Endothelial cell of umbilical vein (primary cell): ENCODE data around the gene TMC1. TPM values are rescaled to one million over a fixed set of nuclear protein-coding genes. Genes with fewer than 3 reads are reported as not detected.

Source experiments
- BruUV-seq: library from RNA; stranded (reverse); fragments of 400-500 nt; replicated peaks from 2 replicates; lab custom pipeline; 2021; lab: Mats Ljungman, UMichigan
- CTCF ChIA-PET: fragments of 300-600, 350-600 bp; sonication (Branson Sonifier 250); formaldehyde crosslinking; loops from one replicate; lab custom pipeline; 2021; ENCODE audit warnings: antibody characterized with exemption, inconsistent platforms; lab: Charles Lee
- POLR2A ChIA-PET: fragments of 300-600, 350-600 bp; sonication (Branson Sonifier 250); formaldehyde crosslinking; loops from one replicate; lab custom pipeline; 2021; ENCODE audit warnings: antibody characterized with exemption, inconsistent platforms; lab: Charles Lee
- DNase-seq: peaks from one replicate; pipeline ENCODE4 v3.0.0-alpha.2; 2011; ENCODE audit warnings: low read depth, low spot score
- FAIRE-seq: peaks from 2 replicates; lab custom pipeline; 2011; peaks lifted over from hg19 to GRCh38; lab: Jason Lieb, UNC
- H2AFZ ChIP-seq: 2 replicates; pipeline ENCODE4 v1.6.0; 2012; ENCODE audit warnings: low read depth, low read length, control low read depth, inconsistent platforms
- H3K27ac ChIP-seq: 2 replicates; pipeline ENCODE4 v1.5.1; 2011; ENCODE audit warnings: low read depth, mild to moderate bottlenecking, control low read depth, low read length, moderate library complexity; ENCODE audit not compliant: insufficient read depth
- H3K27me3 ChIP-seq, 2 experiments: 2 replicates each; pipeline versions ENCODE4 v1.6.0 to v1.6.1; 2011; ENCODE audit warnings: low read length in 2 of 2, mixed read lengths in 1 of 2; ENCODE audit not compliant: control insufficient read depth in 2 of 2, insufficient read depth in 2 of 2
- H3K36me3 ChIP-seq, 2 experiments: 2 replicates in 1 of 2; 3 replicates in 1 of 2; pipeline ENCODE4 v1.5.1; 2011; ENCODE audit warnings: low read length in 2 of 2, mild to moderate bottlenecking in 1 of 2, moderate library complexity in 1 of 2; ENCODE audit not compliant: control insufficient read depth in 2 of 2, insufficient read depth in 2 of 2; ENCODE audit errors: extremely low read depth in 1 of 2
- H3K4me1 ChIP-seq: 3 replicates; pipeline ENCODE4 v1.5.1; 2011; ENCODE audit warnings: mild to moderate bottlenecking, low read length; ENCODE audit not compliant: control insufficient read depth, insufficient read depth; ENCODE audit errors: extremely low read depth
- H3K4me2 ChIP-seq: 2 replicates; pipeline ENCODE4 v1.6.1; 2011; ENCODE audit warnings: low read length, control low read depth, mixed read lengths; ENCODE audit not compliant: insufficient read depth
- H3K4me3 ChIP-seq, 3 experiments: fragments of 200-600 bp in 1 of 3; sonication (generic), shearing (Covaris generic) in 1 of 3; replicated peaks in 1 of 3; 2 replicates each; pipeline ENCODE4 v1.5.1; 2011 to 2016; ENCODE audit warnings: control low read depth in 3 of 3, low read length in 3 of 3, mild to moderate bottlenecking in 2 of 3, inconsistent platforms in 1 of 3, low read depth in 1 of 3, moderate library complexity in 1 of 3; ENCODE audit not compliant: insufficient read depth in 1 of 3
- H3K79me2 ChIP-seq: 2 replicates; pipeline ENCODE4 v1.6.0; 2012; ENCODE audit warnings: low read length, inconsistent platforms; ENCODE audit not compliant: control insufficient read depth, insufficient read depth
- H3K9ac ChIP-seq: replicated peaks from 2 replicates; pipeline ENCODE3; 2011; ENCODE audit warnings: low read length, control low read depth; ENCODE audit not compliant: insufficient read depth; ENCODE audit errors: extremely low read depth
- H3K9me1 ChIP-seq: replicated peaks from 3 replicates; pipeline ENCODE4 v1.6.0; 2011; ENCODE audit warnings: mild to moderate bottlenecking, low read length; ENCODE audit not compliant: control insufficient read depth, insufficient read depth; ENCODE audit errors: extremely low read depth
- H3K9me3 ChIP-seq: replicated peaks from 2 replicates; pipeline ENCODE4 v1.5.1; 2012; ENCODE audit warnings: low read length, inconsistent platforms; ENCODE audit not compliant: control insufficient read depth, insufficient read depth
- H4K20me1 ChIP-seq: replicated peaks from 2 replicates; pipeline ENCODE3; 2011; ENCODE audit warnings: mild to moderate bottlenecking, low read length; ENCODE audit not compliant: control insufficient read depth, insufficient read depth; ENCODE audit errors: extremely low read depth
- EZH2 ChIP-seq: IDR thresholded peaks from 2 replicates; pipeline ENCODE4 v1.6.1; 2012; ENCODE audit warnings: borderline replicate concordance, low read depth, mild to moderate bottlenecking, moderate library complexity, low read length, inconsistent platforms; ENCODE audit not compliant: severe bottlenecking
- FOS ChIP-seq: IDR thresholded peaks from 2 replicates; pipeline ENCODE4 v1.6.1; 2011; ENCODE audit warnings: mild to moderate bottlenecking, low read length, moderate library complexity, borderline replicate concordance; ENCODE audit not compliant: insufficient read depth
- GATA2 ChIP-seq: IDR thresholded peaks from 2 replicates; pipeline ENCODE4 v1.7.0; 2011; ENCODE audit warnings: low read depth, mild to moderate bottlenecking, moderate library complexity, mixed read lengths, low read length; ENCODE audit not compliant: insufficient read length, insufficient read depth
- JUN ChIP-seq: IDR thresholded peaks from 2 replicates; pipeline ENCODE4 v1.6.1; 2011; ENCODE audit warnings: borderline replicate concordance, low read depth; ENCODE audit not compliant: insufficient read length, insufficient read depth
- MYC ChIP-seq: IDR thresholded peaks from one replicate; pipeline ENCODE4 v1.6.1; 2011; ENCODE audit warnings: mild to moderate bottlenecking, low read depth, low read length
- POLR2A ChIP-seq: IDR thresholded peaks from 2 replicates; pipeline ENCODE4 v1.6.1; 2012; ENCODE audit warnings: low read depth, mild to moderate bottlenecking, control low read depth, low read length
- POLR2AphosphoS5 ChIP-seq: IDR thresholded peaks from 2 replicates; pipeline ENCODE4 v1.6.1; 2012; ENCODE audit warnings: low read depth, mild to moderate bottlenecking, control low read depth, low read length, moderate library complexity; ENCODE audit not compliant: insufficient read depth
- dilution Hi-C: fragments of 300-500 bp; cut with MboI; formaldehyde crosslinking; loops from one replicate; pipeline ENCODE4 v1.15.0; 2019; ENCODE audit warnings: low sequenced_read_pairs; ENCODE audit not compliant: extremely low pct_ligation_motif_present
- intact Hi-C: fragments of 100-400 bp; cut with micrococcal nuclease; formaldehyde crosslinking; loops from one replicate; pipeline ENCODE4 v1.10.0; 2022
- polyA plus RNA-seq, 4 experiments: library from polyadenylated mRNA; depleted of rRNA in 3 of 4; stranded (reverse) in 3 of 4; unstranded in 1 of 4; fragments of >200 nt; gene quantifications; 2 replicates each; pipeline versions ENCODE4 v1.2.1 to v1.2.3, GENCODE V29; 2011 to 2012; ENCODE audit warnings: missing spikeins in 1 of 4
- total RNA-seq: library from RNA; stranded (reverse); gene quantifications from 2 replicates; pipeline ENCODE4 v1.2.3, GENCODE V29; 2021
- TF ChIP-seq, protein P1 (sequence below): IDR thresholded peaks from 2 replicates; pipeline ENCODE4 v1.6.1; 2011; ENCODE audit not compliant: insufficient read depth, insufficient read length
- TF ChIP-seq, protein P2 (sequence below), 2 donors: IDR thresholded peaks; 1 replicate in 1 of 2; 2 replicates in 1 of 2; pipeline ENCODE4 v1.5.1; 2011; ENCODE audit warnings: low read length in 2 of 2, mild to moderate bottlenecking in 2 of 2, moderate library complexity in 2 of 2, control low read depth in 1 of 2, inconsistent platforms in 1 of 2, low read depth in 1 of 2; ENCODE audit not compliant: insufficient read depth in 1 of 2; ENCODE audit errors: extremely low read depth in 1 of 2

The TMC1 gene
- total and polyA plus RNA-seq, 2 donors (not counting 3 experiments of a cell fraction or from before 2014, with no cell fraction given): 1.5 TPM; not detected in 1

DNA sequence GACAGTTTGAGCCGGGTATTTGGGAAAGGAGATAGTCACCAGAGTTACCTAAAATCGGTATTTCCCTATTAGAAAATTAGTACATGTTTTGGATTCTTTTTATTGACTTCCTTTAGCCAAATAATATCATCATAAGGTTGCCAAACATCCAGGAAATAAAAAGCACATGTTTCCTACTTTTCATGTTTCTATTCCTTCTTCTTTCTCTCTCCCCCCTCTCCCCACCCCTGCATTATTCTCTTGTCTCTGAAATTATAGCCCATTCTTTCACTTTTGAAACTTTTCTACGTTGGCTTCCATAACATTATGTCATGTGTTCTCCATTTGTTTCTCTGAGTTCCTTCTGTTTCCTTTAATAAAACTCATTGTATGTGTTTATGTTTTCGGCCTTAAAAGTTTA is 269.6 kb downstream of the TMC1 start:
- Histone ChIP-seq H3K9ac (no peak overlapping the region), H3K27me3 (peaks cover 6% of the 10 kb centered on the region in 2 experiments), H3K36me3 (no peaks in the 10 kb centered on the region), H3K4me1 (no peaks in the 10 kb centered on the region), H2AFZ (no peak overlapping the region), H3K79me2 (no peaks in the 10 kb centered on the region), H4K20me1 (no peaks in the 10 kb centered on the region), H3K4me2 (no peak overlapping the region), H3K9me1 (no peaks in the 10 kb centered on the region), H3K9me3 (no peaks in the 10 kb centered on the region), H3K27ac (no peak overlapping the region), H3K4me3 (no peak overlapping the region)
- intact Hi-C loops (no loop called here), dilution Hi-C loops (no loop called here)
- BruUV-seq: no TSS peak
- ChIA-PET CTCF (no interaction called here), POLR2A (no interaction called here)
- FAIRE-seq: no peak
- TF ChIP-seq, protein P1, sequence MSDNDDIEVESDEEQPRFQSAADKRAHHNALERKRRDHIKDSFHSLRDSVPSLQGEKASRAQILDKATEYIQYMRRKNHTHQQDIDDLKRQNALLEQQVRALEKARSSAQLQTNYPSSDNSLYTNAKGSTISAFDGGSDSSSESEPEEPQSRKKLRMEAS: no peak
- no peak for TF ChIP-seq POLR2A
- TF ChIP-seq MYC: no peak
- TF ChIP-seq, protein P2, sequence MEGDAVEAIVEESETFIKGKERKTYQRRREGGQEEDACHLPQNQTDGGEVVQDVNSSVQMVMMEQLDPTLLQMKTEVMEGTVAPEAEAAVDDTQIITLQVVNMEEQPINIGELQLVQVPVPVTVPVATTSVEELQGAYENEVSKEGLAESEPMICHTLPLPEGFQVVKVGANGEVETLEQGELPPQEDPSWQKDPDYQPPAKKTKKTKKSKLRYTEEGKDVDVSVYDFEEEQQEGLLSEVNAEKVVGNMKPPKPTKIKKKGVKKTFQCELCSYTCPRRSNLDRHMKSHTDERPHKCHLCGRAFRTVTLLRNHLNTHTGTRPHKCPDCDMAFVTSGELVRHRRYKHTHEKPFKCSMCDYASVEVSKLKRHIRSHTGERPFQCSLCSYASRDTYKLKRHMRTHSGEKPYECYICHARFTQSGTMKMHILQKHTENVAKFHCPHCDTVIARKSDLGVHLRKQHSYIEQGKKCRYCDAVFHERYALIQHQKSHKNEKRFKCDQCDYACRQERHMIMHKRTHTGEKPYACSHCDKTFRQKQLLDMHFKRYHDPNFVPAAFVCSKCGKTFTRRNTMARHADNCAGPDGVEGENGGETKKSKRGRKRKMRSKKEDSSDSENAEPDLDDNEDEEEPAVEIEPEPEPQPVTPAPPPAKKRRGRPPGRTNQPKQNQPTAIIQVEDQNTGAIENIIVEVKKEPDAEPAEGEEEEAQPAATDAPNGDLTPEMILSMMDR (IDR thresholded peaks at IDR 0.05; ENCODE audit: extremely low read depth in 1 of 2, insufficient read depth in 1 of 2, low read depth in 1 of 2, low read length in 2 of 2): no peak
- no peak for TF ChIP-seq POLR2AphosphoS5
- TF ChIP-seq FOS: no peak
- no peak for TF ChIP-seq JUN
- TF ChIP-seq GATA2: no peak
- TF ChIP-seq EZH2: no peak
- DNase-seq: no peak
